Choroid plexus epithelial cell (primary cell): ENCODE results near the gene FTHL17.

Experiments
- DNase-seq: peaks from one replicate; pipeline ENCODE4 v3.0.0-alpha.2; 2010; ENCODE audit warnings: low read depth
- H3K4me3 ChIP-seq: 2 replicates; pipeline ENCODE4 v1.5.1; 2011; ENCODE audit warnings: low read depth, mild to moderate bottlenecking, control low read depth, low read length, moderate library complexity
- CTCF ChIP-seq: conservative IDR thresholded peaks from 2 replicates; pipeline ENCODE4 v1.5.1; 2011; ENCODE audit warnings: low read depth, mild to moderate bottlenecking, control low read depth, inconsistent platforms, low read length, moderate library complexity

FTHL17 gene

GRCh38 chrX:31071725-31072124, at the start of gene FTHL17:
TSS of gene FTHL17 (minus strand) at chrX:31072041. CDS start at chrX:31071953, 88 bp downstream.
- H3K4me3 ChIP-seq = no peak within 1 kb of the TSS
- DNase-seq = no peak
- no peak for TF ChIP-seq CTCF

GRCh38 chrX:31117266-31117665, 45.4 kb upstream of the FTHL17 start:
- DNase-seq = no peak
- TF ChIP-seq CTCF = no peak
- H3K4me3 ChIP-seq = no peak overlapping the region

- H3K4me3 ChIP-seq = no peak overlapping the region
- no peak for TF ChIP-seq CTCF
- no peak for DNase-seq
Observed at GRCh38 chrX:31115398-31115797, 43.6 kb upstream of the FTHL17 start.

GRCh38 chrX:31114858-31115257, 43.0 kb upstream of the FTHL17 start:
- no peak overlapping the region for H3K4me3 ChIP-seq
- no peak for TF ChIP-seq CTCF
- DNase-seq = no peak

GRCh38 chrX:31112226-31112999, 40.6 kb upstream of the FTHL17 start:
- no peak overlapping the region for H3K4me3 ChIP-seq
- no peak for TF ChIP-seq CTCF
- no peak for DNase-seq

- no peak for DNase-seq
- TF ChIP-seq CTCF = no peak
- no peak overlapping the region for H3K4me3 ChIP-seq
Observed at GRCh38 chrX:31110657-31111056, 38.8 kb upstream of the FTHL17 start.

- no peak for TF ChIP-seq CTCF
- no peak for DNase-seq
- no peak overlapping the region for H3K4me3 ChIP-seq
Observed at GRCh38 chrX:31099536-31100090, 27.8 kb upstream of the FTHL17 start.
